Glutamatergic neuron (in vitro differentiated cells): ENCODE results near the gene RXFP1. TPM values are rescaled to one million over a fixed set of nuclear protein-coding genes. Genes with fewer than 3 reads are reported as not detected.

ENCODE experiments used
- DNase-seq: peaks from one replicate; pipeline ENCODE4 v3.0.0; 2022
- H3K27ac Mint-ChIP-seq: one replicate; pipeline ENCODE4 v1.8.0; 2020; ENCODE audit warnings: mild to moderate bottlenecking, mixed read lengths, inconsistent platforms; ENCODE audit not compliant: unreplicated experiment
- H3K27me3 Mint-ChIP-seq: one replicate; pipeline ENCODE4 v1.8.0; 2020; ENCODE audit warnings: mild to moderate bottlenecking, moderate library complexity, mixed read lengths, inconsistent platforms; ENCODE audit not compliant: unreplicated experiment
- H3K36me3 Mint-ChIP-seq: one replicate; pipeline ENCODE4 v1.8.0; 2020; ENCODE audit warnings: mild to moderate bottlenecking, mixed read lengths, inconsistent platforms; ENCODE audit not compliant: unreplicated experiment
- H3K4me1 Mint-ChIP-seq: one replicate; pipeline ENCODE4 v1.8.0; 2020; ENCODE audit warnings: mild to moderate bottlenecking, low read depth, mixed read lengths, inconsistent platforms; ENCODE audit not compliant: unreplicated experiment
- H3K4me3 Mint-ChIP-seq: one replicate; pipeline ENCODE4 v1.8.0; 2020; ENCODE audit warnings: mild to moderate bottlenecking, mixed read lengths, inconsistent platforms; ENCODE audit not compliant: unreplicated experiment
- H3K9me3 Mint-ChIP-seq: one replicate; pipeline ENCODE4 v1.8.0; 2020; ENCODE audit warnings: mild to moderate bottlenecking, moderate library complexity, mixed read lengths, inconsistent platforms; ENCODE audit not compliant: unreplicated experiment
- CTCF ChIP-seq: fragments of 200-600 bp; sonication (generic); IDR thresholded peaks from one replicate; pipeline ENCODE4 v1.5.0; 2021; ENCODE audit not compliant: partially characterized antibody, unreplicated experiment
- total RNA-seq: library from RNA; stranded (reverse); fragmentation: NEBNext Ultra II Directional; extraction: Animal tissue kit (Norgen Biotek cat#: 25700); gene quantifications from one replicate; pipeline ENCODE4 v1.2.1, GENCODE V29; 2021; ENCODE audit not compliant: unreplicated experiment

Gene RXFP1
- total RNA-seq, 1 donor from 2014 or later, result not detected

DNA sequence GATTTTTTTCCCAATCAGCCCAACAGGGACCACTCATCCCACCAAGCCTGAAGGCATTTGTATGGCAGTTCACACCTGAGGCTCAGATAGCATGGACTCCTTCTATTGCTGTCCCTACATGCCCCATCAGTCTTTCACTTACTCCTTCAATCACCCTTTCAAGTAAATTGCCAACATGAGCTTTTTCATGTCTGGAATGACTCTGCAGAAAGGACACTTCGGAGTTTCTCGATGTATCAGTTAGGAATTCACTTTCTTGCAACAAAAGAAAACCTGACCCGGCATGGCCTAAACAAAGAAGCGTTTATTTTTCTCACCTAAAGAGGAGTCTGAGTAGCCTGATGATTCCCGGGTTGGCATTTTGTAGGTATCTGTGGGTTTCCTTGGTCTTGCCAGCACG, 38.6 kb downstream of the RXFP1 start:
- Mint-ChIP-seq H3K27ac (no peak overlapping the region), H3K4me3 (no peak overlapping the region), H3K9me3 (no peaks in the 10 kb centered on the region), H3K36me3 (no peaks in the 10 kb centered on the region), H3K4me1 (no peaks in the 10 kb centered on the region), H3K27me3 (no peaks in the 10 kb centered on the region)
- DNase-seq, result no peak
- TF ChIP-seq CTCF, result no peak

GRCh38 chr4:158566860-158567259, 45.2 kb downstream of the RXFP1 start:
- DNase-seq, result no peak
- no peaks in the 10 kb centered on the region for H3K36me3 Mint-ChIP-seq
- no peak for TF ChIP-seq CTCF

DNA sequence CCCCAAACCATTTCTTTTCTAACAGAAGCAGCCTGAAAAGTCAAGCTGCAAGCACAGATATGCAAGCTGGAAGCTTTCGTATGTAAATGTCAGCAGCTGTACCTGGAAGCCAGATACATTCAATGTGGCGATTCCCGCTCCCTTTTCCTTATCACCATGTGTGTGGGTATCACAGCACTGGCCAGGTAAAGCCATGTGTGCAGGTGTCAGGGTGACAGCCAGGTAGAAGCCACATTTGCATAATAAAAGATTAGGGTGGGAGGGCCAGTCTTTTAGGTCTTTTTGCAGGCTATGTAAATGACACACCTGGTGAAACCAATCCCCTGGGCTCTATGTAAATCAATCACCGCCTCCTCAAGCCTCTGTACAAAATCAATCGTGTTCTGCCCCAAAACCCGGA, 50.1 kb downstream of the RXFP1 start:
- Mint-ChIP-seq H3K9me3 (no peaks in the 10 kb centered on the region), H3K36me3 (no peaks in the 10 kb centered on the region), H3K27me3 (no peaks in the 10 kb centered on the region), H3K4me1 (no peaks in the 10 kb centered on the region), H3K4me3 (no peak overlapping the region), H3K27ac (no peak overlapping the region)
- no peak for TF ChIP-seq CTCF
- no peak for DNase-seq

More at GRCh38 chr4:158566860-158567259, 45.2 kb downstream of the RXFP1 start:
- H3K4me1 Mint-ChIP-seq, result no peaks in the 10 kb centered on the region
- no peak overlapping the region for H3K27ac Mint-ChIP-seq
- H3K9me3 Mint-ChIP-seq, result no peaks in the 10 kb centered on the region
- no peaks in the 10 kb centered on the region for H3K27me3 Mint-ChIP-seq
- H3K4me3 Mint-ChIP-seq, result no peak overlapping the region

- no peak for DNase-seq
- Mint-ChIP-seq H3K27me3 (no peaks in the 10 kb centered on the region), H3K4me1 (no peaks in the 10 kb centered on the region), H3K36me3 (no peaks in the 10 kb centered on the region), H3K4me3 (no peak overlapping the region), H3K27ac (no peak overlapping the region), H3K9me3 (no peaks in the 10 kb centered on the region)
- no peak for TF ChIP-seq CTCF
Observed at GRCh38 chr4:158572608-158573007, 50.9 kb downstream of the RXFP1 start.

DNA sequence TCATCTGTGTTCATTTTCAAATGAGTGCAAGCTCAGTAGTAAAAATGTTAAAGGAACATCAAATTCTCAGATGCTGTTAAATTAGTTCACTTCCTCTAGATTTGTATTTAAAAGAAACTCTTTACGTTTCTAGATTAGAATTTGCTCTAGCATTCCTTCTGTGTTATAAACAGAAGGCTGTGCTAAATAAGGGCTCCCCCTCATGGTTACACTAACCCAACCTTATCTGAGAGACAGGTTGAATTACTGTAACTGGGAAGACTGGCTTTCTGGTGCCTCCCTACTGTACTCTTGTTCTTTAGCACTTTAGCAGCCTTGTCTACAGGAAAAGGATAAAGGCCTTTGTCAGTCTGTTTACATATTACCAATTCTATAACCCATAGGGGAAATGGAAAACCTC, 56.8 kb downstream of the RXFP1 start:
- TF ChIP-seq CTCF, result no peak
- no peak for DNase-seq
- Mint-ChIP-seq H3K4me1 (no peaks in the 10 kb centered on the region), H3K36me3 (no peaks in the 10 kb centered on the region), H3K27ac (no peak overlapping the region), H3K9me3 (peaks cover 2% of the 10 kb centered on the region), H3K27me3 (no peaks in the 10 kb centered on the region), H3K4me3 (no peak overlapping the region)
